ENCODE data around the gene SNPH. TPM values are rescaled to one million over a fixed set of nuclear protein-coding genes. Genes with fewer than 3 reads are reported as not detected.

Gene SNPH
- total RNA-seq, 1 donor from 2014 or later: 4.3 TPM

DNA sequence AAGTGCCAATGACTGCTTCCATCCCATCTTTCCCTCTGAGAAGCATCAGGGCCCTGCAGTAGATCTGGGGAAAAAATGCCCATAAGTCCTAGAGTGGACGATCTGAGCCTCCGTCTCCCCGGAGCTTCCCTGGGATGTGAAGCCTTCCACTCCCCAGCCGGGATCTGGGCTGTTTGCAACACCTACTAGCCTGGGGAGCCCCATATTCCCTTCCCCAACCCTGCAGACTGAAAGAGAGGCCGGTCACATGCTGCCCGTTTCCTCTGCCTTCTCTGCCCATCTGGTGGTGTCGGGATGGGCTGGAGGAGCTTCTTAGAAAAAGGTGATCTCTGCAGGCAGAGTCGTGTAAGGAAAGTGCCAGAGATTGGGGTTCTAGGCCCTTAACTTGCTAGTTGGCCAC, 1.1 kb downstream of the SNPH start:
- intact Hi-C loops (cut with DNase I): no loop called here
- Histone ChIP-seq H3K36me3 (no peaks in the 10 kb centered on the region), H3K4me3 (no peak overlapping the region), H3K4me1 (peaks cover 11% of the 10 kb centered on the region), H3K27me3 (no peaks in the 10 kb centered on the region), H3K27ac (no peak overlapping the region), H3K9me3 (no peaks in the 10 kb centered on the region)
- TF ChIP-seq, protein P1, sequence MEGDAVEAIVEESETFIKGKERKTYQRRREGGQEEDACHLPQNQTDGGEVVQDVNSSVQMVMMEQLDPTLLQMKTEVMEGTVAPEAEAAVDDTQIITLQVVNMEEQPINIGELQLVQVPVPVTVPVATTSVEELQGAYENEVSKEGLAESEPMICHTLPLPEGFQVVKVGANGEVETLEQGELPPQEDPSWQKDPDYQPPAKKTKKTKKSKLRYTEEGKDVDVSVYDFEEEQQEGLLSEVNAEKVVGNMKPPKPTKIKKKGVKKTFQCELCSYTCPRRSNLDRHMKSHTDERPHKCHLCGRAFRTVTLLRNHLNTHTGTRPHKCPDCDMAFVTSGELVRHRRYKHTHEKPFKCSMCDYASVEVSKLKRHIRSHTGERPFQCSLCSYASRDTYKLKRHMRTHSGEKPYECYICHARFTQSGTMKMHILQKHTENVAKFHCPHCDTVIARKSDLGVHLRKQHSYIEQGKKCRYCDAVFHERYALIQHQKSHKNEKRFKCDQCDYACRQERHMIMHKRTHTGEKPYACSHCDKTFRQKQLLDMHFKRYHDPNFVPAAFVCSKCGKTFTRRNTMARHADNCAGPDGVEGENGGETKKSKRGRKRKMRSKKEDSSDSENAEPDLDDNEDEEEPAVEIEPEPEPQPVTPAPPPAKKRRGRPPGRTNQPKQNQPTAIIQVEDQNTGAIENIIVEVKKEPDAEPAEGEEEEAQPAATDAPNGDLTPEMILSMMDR (IDR thresholded peaks at IDR 0.05): no peak
- DNase-seq: no peak
- no peak for ATAC-seq

DNA sequence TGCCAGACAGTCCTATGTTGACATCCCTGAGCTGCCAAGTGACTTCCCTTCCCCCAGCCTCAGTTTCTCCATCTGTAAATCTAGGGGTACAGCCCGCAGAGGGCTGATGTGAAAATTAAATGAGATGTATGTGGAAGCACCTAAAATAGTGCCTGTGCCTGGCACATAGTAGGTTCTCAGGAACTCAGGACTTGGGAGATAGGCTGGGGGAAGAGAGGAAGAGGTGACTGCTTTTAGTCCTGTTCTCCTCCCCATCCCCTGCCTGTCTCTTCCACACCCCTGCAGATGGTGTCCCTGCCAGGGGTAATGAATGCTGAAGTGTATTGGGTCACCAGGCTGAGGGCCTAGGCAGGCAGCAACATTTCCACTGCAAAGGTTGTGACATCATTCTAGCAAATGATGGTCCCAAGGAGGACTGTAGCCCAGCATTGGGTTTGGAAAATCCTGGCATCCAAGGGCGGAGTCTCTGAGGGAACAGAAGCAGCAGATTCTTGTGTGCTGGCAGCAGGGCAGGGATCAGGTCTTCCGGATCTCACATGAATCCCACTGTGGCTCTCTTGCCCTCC, 1.8 kb downstream of the SNPH start:
- H3K36me3 ChIP-seq: no peaks in the 10 kb centered on the region
- intact Hi-C loops (cut with DNase I): no loop called here
- H3K4me3 ChIP-seq: no peak overlapping the region
- ATAC-seq (no peak), DNase-seq (no peak)
- TF ChIP-seq, protein P1 (IDR thresholded peaks at IDR 0.05): no peak
- H3K27ac ChIP-seq: no peak overlapping the region
- no peaks in the 10 kb centered on the region for H3K27me3 ChIP-seq
- H3K4me1 ChIP-seq: peaks cover 14% of the 10 kb centered on the region
- no peaks in the 10 kb centered on the region for H3K9me3 ChIP-seq

DNA sequence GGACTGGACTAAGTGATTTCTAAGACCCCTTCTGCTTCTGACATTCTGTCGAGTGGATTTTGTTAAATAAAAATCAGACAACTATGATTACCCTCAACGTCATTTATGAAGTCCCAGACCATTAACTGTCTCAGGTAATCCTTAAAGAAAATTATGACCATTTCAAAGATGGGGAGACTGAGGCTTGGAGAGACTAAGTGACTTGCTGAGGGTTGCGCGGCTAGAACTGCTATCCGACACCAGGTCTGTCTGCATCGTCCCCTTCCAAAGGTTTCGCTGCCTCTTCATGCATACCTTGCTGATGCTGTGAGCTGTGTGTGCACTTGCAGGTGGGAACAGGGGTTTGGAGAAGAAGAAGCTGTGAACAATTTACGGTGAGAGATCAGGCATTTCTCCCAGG, 3.1 kb downstream of the SNPH start:
- intact Hi-C loops (cut with DNase I): no loop called here
- Histone ChIP-seq H3K36me3 (no peaks in the 10 kb centered on the region), H3K27ac (no peak overlapping the region), H3K4me3 (no peak overlapping the region), H3K9me3 (no peaks in the 10 kb centered on the region), H3K4me1 (peaks cover 14% of the 10 kb centered on the region), H3K27me3 (no peaks in the 10 kb centered on the region)
- ATAC-seq (no peak), DNase-seq (no peak)
- TF ChIP-seq, protein P1 (IDR thresholded peaks at IDR 0.05): no peak

DNA sequence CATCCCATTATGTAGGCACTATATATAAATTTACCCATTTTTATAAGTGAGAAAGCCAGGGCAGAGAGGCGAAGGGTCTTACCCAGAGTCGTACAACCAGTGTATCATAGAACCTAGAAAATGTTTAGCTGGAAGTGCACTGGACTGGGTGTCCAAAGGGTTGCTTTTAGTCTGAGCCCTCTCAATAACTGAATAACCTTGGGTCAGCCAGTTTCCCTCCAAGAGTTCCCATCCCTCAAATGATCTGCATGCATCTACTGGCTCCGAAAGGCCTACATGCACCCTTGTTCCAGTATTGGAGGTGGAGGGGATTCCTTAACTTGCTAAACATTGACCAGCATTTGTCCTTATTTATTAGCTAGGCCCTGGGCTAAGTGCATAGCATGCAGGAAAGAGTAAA, 3.8 kb downstream of the SNPH start:
- Histone ChIP-seq H3K27ac (no peak overlapping the region), H3K9me3 (no peaks in the 10 kb centered on the region), H3K4me1 (peaks cover 14% of the 10 kb centered on the region), H3K4me3 (no peak overlapping the region), H3K36me3 (no peaks in the 10 kb centered on the region), H3K27me3 (no peaks in the 10 kb centered on the region)
- intact Hi-C loops (cut with DNase I): no loop called here
- no peak for ATAC-seq
- TF ChIP-seq, protein P1 (IDR thresholded peaks at IDR 0.05): no peak
- no peak for DNase-seq

DNA sequence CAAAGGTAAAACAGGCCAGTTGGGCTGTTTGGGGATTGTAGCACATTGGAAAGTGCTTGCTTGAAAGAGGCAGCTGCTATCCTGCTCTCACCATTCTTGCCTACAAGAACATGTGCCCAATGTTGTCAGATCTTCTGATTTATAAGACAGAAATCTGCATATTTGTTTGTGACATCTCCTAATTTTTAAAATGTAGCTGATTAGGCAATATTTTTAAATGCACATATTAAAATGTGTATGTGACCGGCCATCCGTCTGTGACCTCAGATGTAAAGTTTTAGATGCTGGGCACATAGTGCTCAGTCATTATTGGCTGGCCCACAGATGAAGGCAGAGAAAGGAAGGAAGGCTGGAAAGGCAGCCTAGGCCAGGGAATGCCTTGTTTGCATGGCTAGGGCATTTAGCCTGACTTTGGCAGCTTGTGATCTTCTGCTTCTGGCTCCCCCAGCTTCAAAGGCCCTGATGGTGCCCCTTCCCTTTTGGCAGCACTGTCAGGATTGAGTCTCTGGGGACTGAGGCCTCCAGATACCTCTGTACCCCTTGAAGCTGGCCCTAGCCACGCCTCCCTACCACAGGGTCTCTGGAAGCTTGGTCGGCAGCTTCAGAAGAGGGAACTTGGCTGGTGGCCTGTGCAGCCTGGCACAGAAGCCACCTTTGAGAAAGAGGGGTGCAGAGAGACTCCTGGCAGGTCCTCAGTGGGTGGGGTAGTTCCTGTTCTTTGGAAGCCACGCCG, 6.4 kb downstream of the SNPH start:
- Histone ChIP-seq H3K4me1 (peaks cover 3% of the 10 kb centered on the region), H3K4me3 (no peak overlapping the region), H3K27ac (no peak overlapping the region), H3K36me3 (no peaks in the 10 kb centered on the region), H3K9me3 (no peaks in the 10 kb centered on the region), H3K27me3 (no peaks in the 10 kb centered on the region)
- intact Hi-C loops (cut with DNase I): no loop called here
- DNase-seq (no peak), ATAC-seq (no peak)
- TF ChIP-seq, protein P1 (IDR thresholded peaks at IDR 0.05): no peak
